ENCODE measurements around the gene ADGRD2.

Gene ADGRD2

DNA sequence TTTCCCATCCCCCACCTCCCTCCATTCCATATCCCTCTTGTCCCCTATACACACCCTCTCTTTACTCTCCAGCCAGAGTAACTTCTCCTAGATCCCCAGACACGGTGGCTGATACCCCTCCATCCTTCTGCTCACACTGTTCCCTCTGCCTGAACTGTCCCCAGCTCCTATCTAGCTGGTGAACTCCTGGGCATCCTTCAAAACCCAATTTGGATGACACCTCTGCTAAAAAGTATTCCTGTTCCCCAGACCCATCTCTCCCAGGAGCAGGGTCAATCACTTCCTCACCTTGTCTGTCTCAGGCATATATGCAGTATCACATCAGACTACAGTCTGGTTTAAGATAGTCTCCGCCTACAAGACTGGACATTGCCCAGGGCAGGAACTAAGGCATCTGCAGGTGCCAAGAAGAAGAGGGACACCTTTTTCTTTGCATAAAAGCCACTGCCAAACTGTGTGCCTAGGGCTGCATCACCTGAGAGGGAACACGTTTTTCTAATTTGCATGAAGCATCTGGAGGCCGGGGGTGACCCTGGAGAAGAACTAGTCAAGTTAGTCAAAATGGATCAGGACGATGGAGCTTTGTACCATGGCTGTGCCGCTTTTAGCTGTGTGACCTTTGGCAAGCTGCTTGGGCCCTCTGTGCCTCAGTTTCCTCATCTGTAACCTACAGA lies 29.8 kb downstream of the ADGRD2 start:
- DNase-seq: no peak

DNA sequence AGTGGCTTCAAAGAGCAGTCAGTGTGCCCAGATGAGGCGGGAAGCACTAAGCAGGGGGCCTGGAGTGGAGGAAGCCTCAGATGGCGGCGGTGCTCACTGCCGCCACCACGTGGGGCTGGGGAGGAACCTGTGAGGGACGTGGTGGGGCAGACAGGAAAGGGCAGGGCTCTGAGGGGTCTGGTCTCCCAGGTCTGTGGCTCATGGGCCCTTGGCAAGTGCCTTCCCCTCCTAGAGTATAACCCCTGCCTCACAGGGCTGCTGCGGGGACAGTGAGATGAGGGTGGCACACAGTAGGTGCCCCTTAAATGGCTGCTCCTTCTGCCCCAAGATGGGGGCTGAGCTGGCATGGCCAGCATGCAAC lies 30.4 kb downstream of the ADGRD2 start:
- DNase-seq: no peak

DNA sequence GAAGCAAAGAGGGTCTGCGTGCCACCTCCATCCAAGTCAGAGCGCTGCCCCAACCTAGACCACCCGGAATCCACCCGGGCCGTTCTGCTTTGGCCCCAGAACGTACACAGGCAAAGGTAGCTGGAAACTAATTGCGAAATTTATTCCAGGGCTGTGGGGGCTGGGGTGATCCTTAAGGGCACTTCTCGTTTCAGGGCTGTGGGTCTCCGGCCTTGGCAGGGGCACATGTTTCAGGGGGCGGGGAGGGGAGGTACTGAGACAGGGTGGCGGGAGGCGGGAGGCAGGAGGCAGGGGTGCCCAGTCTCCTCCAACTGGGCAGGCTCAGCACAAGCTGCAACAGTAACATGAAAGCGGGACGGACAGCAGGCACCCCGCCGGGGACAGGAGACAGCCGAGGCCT lies 30.9 kb downstream of the ADGRD2 start:
- DNase-seq: no peak

DNA sequence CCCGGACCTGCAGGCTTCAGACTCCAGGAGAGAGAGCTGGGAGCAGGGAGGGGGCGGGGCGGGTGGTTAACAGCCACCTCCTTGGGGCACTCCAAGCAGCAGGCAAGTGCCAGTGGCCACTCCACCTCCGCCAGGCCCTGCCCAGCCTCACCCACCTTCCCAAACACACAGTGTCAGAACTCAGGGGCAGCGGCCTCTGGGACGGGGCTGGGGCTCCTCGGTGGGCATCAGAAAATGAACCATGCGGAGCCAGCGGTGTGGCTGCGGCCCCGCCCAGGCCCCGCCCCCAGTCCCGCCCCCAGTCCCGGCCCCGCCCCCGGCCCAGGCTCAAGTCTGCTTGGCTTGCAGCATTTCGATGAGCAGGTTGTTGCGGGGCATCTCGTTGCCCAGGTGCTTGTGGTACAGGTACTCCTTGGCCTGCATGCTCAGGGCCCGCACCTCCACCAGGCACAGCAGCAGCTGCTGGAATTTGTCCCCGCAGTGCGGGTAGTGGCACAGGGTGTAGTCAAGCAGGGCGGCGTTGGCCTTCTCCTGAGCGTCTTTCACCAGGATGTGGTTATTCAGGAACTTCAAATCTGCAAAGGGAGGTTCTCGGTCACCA lies 32.3 kb downstream of the ADGRD2 start:
- no peak for DNase-seq

DNA sequence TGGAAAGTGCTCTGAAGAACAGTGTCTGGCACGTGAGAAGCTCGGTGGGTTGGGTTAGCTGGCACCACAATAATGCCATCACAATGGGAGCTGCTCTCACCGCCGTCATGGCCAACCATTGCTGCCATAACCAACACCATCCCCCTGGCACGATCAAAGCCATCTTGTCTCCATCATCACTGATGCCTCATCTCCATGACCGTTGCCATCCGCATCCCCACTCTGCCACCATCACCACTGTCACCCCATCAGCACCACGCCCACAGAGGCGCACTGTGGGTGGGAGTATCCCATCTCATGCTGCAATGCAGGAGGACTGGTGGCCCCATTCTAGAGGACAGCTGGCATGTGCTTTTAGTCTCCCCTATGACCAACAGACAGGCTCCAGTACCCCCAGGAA lies 33.2 kb downstream of the ADGRD2 start:
- DNase-seq: no peak

DNA sequence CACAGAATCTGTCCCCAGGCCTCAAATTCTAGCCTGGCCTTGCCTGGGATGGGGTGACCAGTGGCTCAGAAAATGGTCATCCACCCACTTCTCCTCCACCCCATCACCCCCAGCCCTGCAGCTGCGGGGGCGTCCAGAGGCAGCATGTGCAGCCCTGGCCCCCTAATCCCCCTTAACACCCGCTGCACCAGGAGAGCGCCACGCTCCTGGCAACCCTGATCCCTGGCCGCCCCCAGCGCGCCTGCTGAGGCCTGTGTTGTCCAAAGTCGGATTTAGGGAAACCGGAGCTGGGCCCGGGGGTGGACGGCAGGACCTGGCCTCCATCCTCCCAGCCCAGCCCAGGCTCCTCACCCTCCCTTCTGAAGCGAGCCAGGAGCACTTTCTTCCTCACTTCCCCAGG lies 35.0 kb downstream of the ADGRD2 start:
- no peak for DNase-seq

DNA sequence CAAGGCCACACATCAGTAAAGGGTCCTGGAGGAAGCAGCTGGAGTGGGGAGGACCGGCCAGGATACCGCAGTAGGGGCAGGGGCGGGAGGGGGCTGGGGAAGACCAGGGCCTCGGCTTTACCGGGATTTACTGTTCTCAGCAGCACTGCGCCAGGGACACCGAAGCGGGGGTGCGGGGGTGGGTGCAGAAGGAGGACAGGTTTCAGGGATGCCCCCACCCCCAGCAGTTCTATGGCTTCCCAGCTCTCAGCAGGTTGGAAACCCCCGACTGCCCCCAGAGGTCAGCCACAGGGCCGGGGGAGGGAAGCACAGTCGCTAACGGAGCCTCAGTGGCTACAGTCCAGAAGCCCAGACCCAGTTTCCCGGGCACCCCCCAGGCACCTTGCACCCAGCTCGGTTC lies 35.7 kb downstream of the ADGRD2 start:
- DNase-seq: no peak

DNA sequence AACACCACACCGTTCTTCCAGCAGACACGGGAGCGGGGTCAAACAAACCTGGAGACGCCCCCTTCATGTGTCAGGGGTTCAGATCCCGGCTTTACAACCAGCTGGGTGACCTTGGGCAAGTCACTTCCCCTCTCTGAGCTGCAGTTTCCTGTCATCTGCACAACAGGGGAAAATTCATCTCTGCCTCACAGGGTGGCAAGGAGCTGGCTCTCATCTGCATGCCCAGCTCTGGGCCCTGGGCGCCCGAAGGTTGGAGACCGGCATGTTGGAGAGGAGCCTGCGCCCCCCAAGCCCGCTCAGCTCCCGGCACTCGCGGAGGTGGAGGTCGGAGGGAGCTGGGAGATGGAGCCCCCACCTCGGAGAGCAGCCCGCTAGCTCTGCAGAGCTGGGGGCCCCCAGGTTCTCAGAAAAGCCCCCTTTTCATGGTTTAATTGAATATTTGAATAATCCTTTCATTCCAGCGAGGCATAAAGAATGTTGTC lies 36.6 kb downstream of the ADGRD2 start:
- no peak for DNase-seq

DNA sequence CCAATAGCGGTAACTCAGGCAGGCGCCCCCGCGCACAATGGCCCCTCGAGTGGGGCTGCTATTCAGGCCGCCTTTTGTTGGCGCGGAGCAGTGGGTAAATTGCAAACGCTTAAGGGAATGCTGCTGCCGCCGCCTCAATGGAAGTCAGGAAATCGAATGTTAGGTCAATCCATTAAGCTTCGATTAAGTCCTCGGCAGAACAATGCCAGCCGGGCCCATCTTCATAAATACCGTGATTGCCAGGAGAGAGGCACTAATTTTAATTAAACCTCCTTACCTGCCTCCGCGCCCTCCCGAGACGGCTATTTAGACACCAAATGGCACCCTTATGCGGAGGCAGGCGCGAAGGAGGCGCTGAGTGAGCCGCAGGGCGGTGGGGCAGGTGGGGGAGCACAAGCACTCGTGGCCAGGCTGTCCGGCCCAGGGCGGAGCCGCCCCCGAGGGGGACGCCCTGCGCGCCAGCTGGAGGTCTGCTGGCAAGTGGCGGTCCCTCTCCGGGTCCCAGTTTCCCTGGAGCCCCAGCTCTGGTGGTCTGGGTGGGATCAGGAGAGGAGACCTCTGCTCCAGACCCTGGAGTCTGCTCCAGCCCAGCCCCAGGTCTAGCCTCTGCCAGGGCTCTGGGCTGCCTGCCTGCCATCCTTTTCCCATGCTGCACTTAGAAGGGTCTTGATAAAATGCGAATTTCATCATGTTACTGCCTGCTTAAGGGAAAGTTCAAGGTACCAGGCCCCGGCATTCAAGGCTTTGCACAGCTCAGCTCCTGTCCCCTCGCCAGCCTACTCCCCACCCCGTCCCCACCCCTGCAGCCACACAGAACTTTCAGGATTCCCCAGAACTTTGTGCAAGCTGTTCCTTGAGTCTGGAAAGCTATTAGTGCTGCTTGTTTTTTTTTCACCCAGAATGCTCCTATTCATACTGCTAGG lies 37.3 kb downstream of the ADGRD2 start:
- no peak for DNase-seq

DNA sequence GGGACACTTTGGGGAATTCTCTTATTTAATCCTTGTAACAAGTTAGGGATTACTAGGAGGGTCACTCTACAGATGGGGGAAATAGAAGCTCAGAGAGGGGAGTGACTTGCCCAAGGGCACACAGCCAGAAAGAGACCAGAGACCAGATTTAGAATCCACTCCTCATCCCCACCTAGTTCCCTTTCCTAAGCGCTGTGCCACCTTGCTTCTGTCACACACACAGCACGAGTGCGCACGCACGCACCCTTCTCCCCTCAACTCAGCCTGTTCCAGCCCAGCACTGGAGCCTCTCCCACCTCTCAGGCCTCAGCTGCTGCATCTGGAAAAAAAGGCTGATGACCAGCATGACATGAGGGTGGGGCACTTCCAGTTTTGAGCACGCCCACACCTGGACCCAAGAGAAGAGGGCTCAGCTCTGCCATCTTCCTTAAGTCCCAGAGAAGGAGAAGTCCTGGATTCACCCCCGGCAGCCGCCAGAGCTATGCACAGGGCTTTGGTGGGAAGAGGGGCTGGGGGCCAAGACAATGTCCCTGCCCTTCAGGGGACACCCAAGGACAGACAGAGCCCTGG lies 38.5 kb downstream of the ADGRD2 start:
- no peak for DNase-seq

DNA sequence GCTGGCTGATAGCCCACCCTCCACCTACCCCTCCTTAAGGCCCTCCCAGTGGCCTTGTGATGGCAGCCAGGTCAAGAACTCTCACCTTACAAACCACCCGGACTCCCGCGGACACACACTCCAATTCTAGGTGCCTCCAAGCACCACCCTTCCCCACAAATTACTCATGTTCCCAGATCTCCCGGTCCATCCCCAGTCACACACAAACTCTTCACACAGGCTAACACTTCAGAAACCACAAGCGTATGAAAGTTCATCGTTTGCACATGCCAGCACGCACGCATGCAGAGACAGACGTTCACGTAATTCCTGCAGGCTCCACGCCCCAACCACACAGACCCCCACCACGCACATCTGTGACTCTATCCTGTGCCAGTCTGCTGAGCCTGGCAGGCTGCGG lies 39.0 kb downstream of the ADGRD2 start:
- no peak for DNase-seq

DNA sequence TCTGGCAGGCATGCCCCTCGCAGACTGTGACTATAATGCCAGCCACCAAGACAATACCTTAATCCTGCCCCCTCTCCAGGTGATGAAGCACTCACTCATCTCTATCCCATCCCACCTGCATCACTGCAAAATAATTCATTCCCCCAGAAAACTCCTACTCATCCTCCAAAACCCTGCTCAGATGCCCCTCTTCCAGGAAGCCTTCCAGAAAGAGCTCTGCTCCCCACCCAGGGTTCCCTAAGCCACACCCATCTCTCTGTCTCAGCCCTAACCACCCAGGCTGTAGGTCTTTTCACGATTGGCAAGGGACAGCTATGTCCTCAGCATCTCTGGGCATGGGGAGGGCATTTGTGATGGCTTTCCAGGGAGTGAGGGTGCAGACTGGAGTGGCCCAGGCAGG lies 39.8 kb downstream of the ADGRD2 start:
- DNase-seq: no peak

DNA sequence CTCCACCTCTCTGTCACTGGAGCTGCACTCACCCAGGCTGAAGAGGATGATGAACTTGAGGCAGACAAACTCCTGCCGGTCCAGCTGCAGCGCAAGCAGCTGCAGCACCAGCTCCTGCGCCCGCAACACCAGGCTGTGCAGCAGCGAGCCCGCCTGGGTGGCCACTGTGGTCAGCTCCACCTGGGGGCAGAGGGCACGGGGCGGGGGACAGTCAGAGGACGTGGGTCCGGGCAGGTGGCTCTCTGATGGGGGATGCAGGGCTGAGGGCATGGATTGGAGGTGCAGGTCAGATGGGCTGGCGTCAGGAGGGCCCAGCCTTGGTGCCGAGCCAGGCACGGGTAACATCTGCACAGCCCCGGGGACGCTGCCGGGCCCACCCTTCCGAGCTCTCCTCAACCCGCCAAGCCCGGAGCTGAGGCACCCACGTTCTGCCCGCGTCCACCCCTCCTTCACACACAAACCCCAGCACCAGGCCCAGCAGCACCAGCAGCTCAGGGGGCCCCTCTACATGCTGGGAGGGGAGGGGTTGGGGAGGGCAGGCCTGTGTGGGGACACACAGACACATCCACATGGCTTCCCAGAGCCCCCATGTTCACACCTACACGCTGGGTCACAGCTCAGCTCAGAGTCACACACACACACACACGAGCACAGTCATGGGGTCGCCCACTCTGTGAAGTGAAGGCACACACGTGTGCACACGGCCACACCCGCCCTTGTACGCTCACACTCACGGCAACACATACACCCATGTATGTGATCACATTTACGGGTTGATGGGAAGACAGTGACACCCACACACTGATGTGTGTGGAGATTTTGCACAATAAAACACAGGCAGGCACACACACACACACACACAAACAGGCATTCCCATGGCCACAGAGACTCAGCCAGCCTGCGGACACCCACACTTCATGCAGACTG lies 41.1 kb downstream of the ADGRD2 start:
- no peak for DNase-seq

DNA sequence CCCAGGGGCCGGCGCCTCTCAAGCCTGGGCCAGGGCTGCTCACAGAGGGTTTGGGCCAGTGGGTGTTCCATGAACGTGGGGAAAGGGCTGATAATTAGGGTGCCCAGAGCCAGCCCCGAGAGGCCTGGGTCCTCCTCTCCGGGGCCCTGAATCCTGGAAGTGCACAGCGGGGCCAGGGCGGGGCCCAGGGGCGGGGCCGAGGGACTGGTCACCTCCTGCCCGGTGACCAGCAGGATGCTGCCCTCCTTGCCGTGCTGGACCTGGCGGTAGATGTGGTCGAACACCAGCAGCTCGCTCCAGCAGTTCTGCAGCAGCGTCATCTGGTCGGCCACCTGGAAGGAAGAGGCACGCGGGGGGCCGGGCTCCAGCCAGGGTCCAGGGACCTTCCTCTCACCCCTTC lies 42.6 kb downstream of the ADGRD2 start:
- no peak for DNase-seq

DNA sequence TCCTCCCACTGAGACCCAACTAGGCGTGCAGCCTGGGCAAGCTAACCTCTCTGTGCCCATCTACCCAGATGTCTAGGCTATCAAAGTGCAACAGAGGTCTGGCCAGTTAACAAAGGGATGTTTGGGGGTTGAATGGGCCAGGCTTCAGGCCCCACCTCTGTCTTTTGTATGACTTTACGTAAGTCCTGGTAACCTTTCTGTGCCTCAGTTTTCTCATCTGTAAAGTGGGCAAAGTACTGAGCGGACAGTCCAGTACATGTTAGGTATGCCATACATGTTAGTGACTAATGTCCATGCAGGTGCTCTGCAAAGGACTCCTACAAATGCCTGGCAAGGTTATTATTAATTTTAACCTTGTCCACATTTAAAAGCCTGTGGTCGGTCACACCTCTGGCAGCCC lies 43.0 kb downstream of the ADGRD2 start:
- DNase-seq: no peak

DNA sequence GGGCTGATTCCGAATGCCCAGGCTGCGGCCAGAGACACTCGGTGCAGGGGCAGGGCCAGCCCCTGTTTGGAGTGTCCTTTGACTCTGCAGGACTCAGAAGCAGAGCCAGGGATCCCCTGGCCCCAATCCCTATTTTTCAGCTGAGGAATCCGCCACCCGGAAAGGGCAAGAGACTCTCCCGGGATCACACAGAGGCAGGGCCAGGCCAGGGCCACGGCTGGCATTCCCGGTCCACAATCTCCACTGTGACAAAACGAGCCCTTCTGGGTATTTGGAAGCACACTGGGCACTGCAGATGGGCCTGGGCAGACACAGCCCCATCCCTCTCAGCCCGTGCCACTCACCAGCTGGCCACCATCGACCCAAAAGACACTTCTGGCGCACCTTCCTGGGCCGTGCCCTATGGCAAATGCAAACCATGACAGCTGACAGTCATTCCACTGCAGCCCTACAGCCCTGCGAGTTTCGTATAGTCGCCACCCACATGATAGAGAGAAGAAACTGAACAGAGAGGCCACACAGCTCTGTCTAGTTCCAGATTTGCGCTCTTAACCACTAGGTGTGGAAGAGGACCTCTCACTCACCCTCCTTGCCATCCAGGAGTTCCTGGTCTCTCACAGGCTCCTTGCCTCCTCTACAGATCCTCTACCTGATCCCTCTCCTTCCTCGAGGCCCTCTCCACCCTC lies 43.7 kb downstream of the ADGRD2 start:
- DNase-seq: no peak

DNA sequence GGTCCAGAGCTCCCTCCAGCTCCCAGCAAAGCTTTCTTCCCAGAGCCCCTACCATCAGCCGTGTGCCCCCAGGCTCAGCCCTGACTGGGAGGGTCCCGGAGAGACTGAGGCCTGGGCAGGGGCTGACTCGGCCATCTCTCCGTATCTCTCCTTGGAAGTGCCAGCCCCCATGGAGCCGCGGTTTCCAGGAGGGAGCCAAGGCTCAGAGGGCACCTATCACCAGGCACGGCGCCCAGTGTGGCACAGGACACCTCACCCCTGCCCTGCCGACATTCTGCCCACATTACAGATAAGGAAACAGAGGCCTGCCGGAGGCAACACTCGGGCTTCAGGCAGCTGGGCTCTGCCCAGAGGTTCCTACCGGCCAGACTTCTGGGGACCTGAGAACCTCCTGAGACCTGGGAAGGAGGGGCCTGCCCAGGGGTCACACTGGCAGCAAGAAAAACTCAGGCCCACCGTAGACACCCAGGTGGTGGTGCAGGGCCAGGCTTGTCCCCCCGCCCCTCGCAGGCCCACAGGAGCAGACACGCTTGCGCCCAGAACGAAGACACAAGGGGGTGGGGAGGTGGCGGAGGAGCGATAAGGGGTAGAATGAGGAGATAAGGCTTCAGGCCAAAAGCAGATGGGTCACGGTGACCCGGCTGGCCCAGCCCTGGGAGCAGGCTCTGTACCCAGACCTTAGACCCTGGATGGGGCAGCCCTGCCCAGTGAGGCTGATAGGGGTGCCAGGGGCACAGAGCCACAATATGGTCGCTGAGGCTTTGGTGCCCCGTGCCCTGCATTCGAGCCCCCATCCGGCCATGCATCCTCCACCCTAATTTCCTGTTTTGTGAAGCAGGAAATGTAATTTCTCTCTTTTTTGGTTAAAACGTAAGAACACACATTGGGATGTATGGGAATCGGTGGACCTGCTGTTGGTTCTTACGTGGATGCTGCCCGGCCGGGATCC lies 45.1 kb downstream of the ADGRD2 start:
- no peak for DNase-seq

DNA sequence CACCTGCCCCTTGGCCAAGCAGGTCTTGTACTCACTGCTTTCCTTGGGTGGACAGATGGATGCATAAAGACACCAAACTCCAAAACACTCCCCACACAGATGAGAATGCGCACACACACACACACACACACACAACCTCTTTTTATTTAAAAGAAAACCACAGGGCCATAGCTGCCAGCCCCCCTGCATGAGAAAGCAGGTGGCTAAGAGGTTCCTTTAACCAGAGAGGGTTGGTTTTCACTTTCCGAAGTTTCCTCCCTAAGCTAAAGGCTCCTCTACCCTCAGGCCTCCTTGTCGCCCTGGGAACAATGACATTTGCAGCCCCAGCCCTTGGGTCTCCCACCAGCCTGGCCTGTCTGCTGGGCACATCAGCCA lies 45.8 kb downstream of the ADGRD2 start:
- no peak for DNase-seq

DNA sequence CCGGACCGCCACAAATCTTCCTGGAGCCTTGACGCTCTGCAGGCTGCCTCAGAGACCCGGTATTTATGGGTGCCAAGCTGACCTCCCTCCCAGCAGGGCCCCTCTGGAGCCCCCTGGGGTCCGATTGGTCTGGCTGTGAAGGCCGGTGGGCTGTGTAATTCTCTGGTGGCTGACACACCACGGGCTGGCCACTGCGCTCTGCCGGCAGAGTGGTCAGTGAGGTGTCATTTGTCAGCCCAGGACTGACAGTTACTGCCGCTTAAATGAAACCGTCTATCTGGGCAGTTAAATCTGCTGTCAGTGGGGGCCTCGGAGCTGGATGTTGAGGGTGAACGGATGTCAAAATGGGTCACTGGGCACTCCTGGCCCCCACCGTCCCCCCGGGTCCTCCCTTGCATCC lies 46.2 kb downstream of the ADGRD2 start:
- no peak for DNase-seq

DNA sequence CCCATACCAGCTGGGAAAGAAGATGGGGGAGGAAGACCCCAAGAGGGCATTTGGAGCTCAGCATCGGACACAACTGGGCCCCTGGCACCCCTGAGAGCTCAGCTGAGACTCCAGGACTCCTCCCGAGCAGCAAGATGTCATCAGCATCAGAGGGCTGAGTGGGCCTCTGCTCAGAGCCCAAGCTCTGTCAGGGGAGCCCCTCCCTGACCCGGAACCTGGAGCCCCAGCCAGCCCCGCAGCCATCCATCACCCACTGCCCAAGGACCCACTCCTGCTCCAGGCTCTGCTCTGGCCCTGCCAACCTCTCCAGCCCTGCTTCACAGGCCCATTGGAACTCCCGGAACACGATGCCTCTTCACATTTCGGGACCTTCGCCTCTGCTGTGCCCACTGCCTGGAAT lies 47.2 kb downstream of the ADGRD2 start:
- no peak for DNase-seq

DNA sequence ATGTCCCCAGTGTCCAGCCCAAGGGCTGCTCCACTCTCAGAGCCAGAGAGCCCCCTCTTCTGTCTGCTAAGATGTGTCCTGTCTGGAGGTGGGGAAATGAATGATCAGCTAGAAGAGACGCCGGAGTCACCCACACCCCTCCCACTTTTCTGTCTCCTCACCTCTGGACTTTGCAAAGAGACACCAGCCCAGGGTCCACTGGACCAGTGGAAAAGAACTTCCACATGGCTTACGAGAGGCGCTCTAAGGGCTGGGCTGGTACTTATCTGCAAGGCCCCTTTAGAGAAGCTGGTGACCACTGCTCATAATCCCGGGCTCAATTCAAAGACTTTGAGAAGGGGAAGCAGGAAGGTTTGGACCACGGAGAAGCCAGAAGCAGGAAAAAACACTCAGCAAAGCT lies 47.8 kb downstream of the ADGRD2 start:
- DNase-seq: no peak
